ENCODE measurements around the gene SHISA7. TPM values are rescaled to one million over a fixed set of nuclear protein-coding genes. Genes with fewer than 3 reads are reported as not detected.

The SHISA7 gene
- total and polyA plus RNA-seq, 2 donors (not counting 1 experiment from before 2014, with no cell fraction given): not detected

DNA sequence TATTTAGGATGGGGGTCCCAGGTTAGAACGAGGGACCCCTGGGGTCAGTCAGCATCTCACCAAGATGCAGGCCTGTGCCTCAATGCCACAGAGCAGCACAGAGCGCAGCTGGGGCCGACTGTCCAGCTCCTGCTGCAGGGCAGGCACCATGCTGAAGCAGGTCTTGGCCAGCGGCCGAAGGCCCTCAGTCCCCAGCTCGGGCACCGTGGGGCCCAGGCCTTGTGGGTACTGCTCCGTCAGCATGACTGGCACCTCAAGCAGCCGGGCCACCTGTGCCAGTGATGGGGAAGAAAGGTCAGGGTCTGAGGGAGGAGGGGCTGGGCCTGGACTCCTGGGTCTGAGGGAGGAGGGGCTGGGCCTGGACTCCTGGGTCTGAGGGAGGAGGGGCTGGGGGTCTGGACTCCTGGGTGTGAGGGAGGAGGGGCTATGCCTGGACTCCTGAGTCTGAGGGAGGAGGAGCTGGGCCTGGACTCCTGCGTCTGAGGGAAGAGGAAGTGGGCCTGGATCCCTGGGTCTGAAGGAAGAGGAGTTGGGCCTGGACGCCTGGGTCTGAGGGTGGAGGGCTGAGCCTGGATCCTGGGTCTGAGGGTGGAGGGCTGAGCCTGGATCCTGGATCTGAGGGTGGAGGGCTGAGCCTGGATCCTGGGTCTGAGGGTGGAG, 12.6 kb upstream of the SHISA7 start:
- Histone ChIP-seq H4K20me1 (ENCODE audit: control insufficient read depth, extremely low read depth, insufficient read depth, low read length) (no peaks in the 10 kb centered on the region), H3K4me1 (ENCODE audit: control insufficient read depth, extremely low read depth, insufficient read depth, low read length) (peaks cover 4% of the 10 kb centered on the region), H3K27ac (ENCODE audit: insufficient read depth, low read length) (no peak overlapping the region), H3K27me3 (ENCODE audit: control insufficient read depth, insufficient read depth, low read length) (peaks cover 11% of the 10 kb centered on the region), H3K36me3 (ENCODE audit: control insufficient read depth, insufficient read depth, low read length) (peaks cover 2% of the 10 kb centered on the region), H3K4me2 (ENCODE audit: extremely low read depth, insufficient read depth, low read length) (no peak overlapping the region), H3K4me3 (replicated peaks in 1 of 4; ENCODE audit: control extremely low read depth in 1 of 4, insufficient read depth in 1 of 4, low read depth in 3 of 4, low read length in 4 of 4) (no peak overlapping the region), H3K9ac (ENCODE audit: insufficient read depth, low read length) (no peak overlapping the region), H2AFZ (ENCODE audit: low read length) (no peak overlapping the region), H3K9me3 (ENCODE audit: control insufficient read depth, insufficient read depth, low read depth, low read length) (no peaks in the 10 kb centered on the region), H3K79me2 (ENCODE audit: control insufficient read depth, insufficient read depth, low read length) (no peaks in the 10 kb centered on the region)
- DNase-seq (ENCODE audit: low read depth in 2 of 2): no peak
- no peak for TF ChIP-seq EZH2 (IDR thresholded peaks at IDR 0.05; ENCODE audit: low read length, missing control alignments)
- TF ChIP-seq, protein P1, sequence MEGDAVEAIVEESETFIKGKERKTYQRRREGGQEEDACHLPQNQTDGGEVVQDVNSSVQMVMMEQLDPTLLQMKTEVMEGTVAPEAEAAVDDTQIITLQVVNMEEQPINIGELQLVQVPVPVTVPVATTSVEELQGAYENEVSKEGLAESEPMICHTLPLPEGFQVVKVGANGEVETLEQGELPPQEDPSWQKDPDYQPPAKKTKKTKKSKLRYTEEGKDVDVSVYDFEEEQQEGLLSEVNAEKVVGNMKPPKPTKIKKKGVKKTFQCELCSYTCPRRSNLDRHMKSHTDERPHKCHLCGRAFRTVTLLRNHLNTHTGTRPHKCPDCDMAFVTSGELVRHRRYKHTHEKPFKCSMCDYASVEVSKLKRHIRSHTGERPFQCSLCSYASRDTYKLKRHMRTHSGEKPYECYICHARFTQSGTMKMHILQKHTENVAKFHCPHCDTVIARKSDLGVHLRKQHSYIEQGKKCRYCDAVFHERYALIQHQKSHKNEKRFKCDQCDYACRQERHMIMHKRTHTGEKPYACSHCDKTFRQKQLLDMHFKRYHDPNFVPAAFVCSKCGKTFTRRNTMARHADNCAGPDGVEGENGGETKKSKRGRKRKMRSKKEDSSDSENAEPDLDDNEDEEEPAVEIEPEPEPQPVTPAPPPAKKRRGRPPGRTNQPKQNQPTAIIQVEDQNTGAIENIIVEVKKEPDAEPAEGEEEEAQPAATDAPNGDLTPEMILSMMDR (conservative IDR thresholded peaks at IDR 0.05 in 1 of 2, IDR thresholded peaks at IDR 0.05 in 1 of 2; ENCODE audit: low read depth in 1 of 2, low read length in 2 of 2): no peak

DNA sequence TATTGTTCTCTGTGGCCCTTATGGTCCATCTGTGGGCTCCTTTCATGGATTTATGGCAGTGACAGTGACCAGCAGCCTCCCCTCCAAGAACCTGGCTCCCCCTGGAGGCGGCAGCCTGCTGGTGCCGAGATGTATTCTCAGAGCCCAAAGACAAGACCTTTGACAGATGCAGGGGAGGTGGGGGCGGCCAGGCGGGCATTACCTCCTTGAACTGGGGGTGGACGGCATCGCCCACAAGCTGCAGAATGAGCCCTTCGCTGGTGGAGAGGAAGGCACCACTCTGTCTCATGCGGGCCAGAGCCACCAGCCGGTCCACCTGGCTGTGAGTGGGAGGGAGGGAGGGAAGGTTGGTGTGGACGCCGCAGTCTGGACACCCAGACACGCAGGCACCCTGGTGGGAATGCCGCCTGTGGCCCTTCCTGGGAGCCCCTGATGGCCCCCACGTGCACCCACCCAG, 11.7 kb upstream of the SHISA7 start:
- Histone ChIP-seq H2AFZ (ENCODE audit: low read length) (no peak overlapping the region), H3K4me3 (replicated peaks in 1 of 4; ENCODE audit: control extremely low read depth in 1 of 4, insufficient read depth in 1 of 4, low read depth in 3 of 4, low read length in 4 of 4) (no peak overlapping the region), H3K36me3 (ENCODE audit: control insufficient read depth, insufficient read depth, low read length) (peaks cover 2% of the 10 kb centered on the region), H3K27me3 (ENCODE audit: control insufficient read depth, insufficient read depth, low read length) (peaks cover 15% of the 10 kb centered on the region), H3K27ac (ENCODE audit: insufficient read depth, low read length) (no peak overlapping the region), H4K20me1 (ENCODE audit: control insufficient read depth, extremely low read depth, insufficient read depth, low read length) (no peaks in the 10 kb centered on the region), H3K9ac (ENCODE audit: insufficient read depth, low read length) (no peak overlapping the region), H3K4me1 (ENCODE audit: control insufficient read depth, extremely low read depth, insufficient read depth, low read length) (no peaks in the 10 kb centered on the region), H3K4me2 (ENCODE audit: extremely low read depth, insufficient read depth, low read length) (no peak overlapping the region), H3K9me3 (ENCODE audit: control insufficient read depth, insufficient read depth, low read depth, low read length) (no peaks in the 10 kb centered on the region), H3K79me2 (ENCODE audit: control insufficient read depth, insufficient read depth, low read length) (no peaks in the 10 kb centered on the region)
- DNase-seq (ENCODE audit: low read depth in 2 of 2): peak in 1 of 2 donors; percentile 25
- TF ChIP-seq, protein P1 (conservative IDR thresholded peaks at IDR 0.05 in 1 of 2, IDR thresholded peaks at IDR 0.05 in 1 of 2; ENCODE audit: low read depth in 1 of 2, low read length in 2 of 2): peak; percentile 56 to 75
- TF ChIP-seq EZH2 (IDR thresholded peaks at IDR 0.05; ENCODE audit: low read length, missing control alignments): no peak

DNA sequence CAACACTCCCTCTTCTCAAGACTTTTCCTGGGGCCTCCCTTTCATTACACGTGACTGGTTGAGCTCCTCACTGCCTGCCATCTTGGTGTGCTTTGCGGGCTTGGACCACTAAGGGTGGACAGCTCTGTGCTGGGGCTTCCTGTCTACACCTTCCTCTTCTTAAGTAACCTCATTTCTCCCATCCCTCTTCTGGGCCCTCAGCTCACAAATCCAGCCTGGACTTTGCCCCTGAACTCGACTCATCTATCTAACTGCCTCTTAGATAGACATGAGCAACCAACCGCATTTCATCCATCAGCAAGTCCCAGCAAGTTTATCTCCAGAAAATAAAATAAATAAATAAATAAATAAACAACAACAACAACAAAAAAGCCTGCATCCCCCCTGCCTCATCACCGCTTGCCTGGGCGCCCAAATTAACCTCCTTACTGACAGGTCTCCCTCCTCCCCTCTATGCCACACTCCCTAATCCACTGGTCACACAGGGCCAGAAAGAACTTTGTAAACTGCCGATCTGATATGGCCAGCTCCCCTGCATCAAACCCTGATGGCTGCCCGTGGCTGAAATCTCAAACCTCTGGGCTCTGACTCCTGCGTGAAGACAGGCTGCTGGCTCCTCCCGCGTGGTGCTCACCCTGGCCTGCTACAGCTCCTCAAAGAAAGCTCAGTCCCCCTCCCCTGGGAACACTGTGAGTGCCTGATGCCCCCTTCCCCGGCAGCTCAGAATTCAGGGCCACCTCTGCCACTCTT, 10.6 kb upstream of the SHISA7 start:
- Histone ChIP-seq H2AFZ (ENCODE audit: low read length) (no peak overlapping the region), H3K4me1 (ENCODE audit: control insufficient read depth, extremely low read depth, insufficient read depth, low read length) (no peaks in the 10 kb centered on the region), H4K20me1 (ENCODE audit: control insufficient read depth, extremely low read depth, insufficient read depth, low read length) (no peaks in the 10 kb centered on the region), H3K27ac (ENCODE audit: insufficient read depth, low read length) (no peak overlapping the region), H3K4me2 (ENCODE audit: extremely low read depth, insufficient read depth, low read length) (no peak overlapping the region), H3K79me2 (ENCODE audit: control insufficient read depth, insufficient read depth, low read length) (no peaks in the 10 kb centered on the region), H3K9me3 (ENCODE audit: control insufficient read depth, insufficient read depth, low read depth, low read length) (no peaks in the 10 kb centered on the region), H3K36me3 (ENCODE audit: control insufficient read depth, insufficient read depth, low read length) (peaks cover 2% of the 10 kb centered on the region), H3K27me3 (ENCODE audit: control insufficient read depth, insufficient read depth, low read length) (peaks cover 15% of the 10 kb centered on the region), H3K9ac (ENCODE audit: insufficient read depth, low read length) (no peak overlapping the region), H3K4me3 (replicated peaks in 1 of 4; ENCODE audit: control extremely low read depth in 1 of 4, insufficient read depth in 1 of 4, low read depth in 3 of 4, low read length in 4 of 4) (no peak overlapping the region)
- DNase-seq (ENCODE audit: low read depth in 2 of 2): no peak
- TF ChIP-seq, protein P1 (conservative IDR thresholded peaks at IDR 0.05 in 1 of 2, IDR thresholded peaks at IDR 0.05 in 1 of 2; ENCODE audit: low read depth in 1 of 2, low read length in 2 of 2): no peak
- TF ChIP-seq EZH2 (IDR thresholded peaks at IDR 0.05; ENCODE audit: low read length, missing control alignments): no peak

All from fibroblast of lung (primary cell).